Measurements from ENCODE around the gene PER1. TPM values are rescaled to one million over a fixed set of nuclear protein-coding genes. Genes with fewer than 3 reads are reported as not detected.

The PER1 gene
- total and polyA plus RNA-seq, 9 of the 15 experiments (the other 6 are each of a cell fraction or from before 2014, with no cell fraction given): 0.13 to 26.0 (median 3.4) TPM

GRCh38 chr17:8158267-8159031 is 6.2 kb upstream of the PER1 start (continued):
- no peak for TF ChIP-seq MAZ (CRISPR knock-in tag; conservative IDR thresholded peaks at IDR 0.05 in 1 of 2, IDR thresholded peaks at IDR 0.05 in 1 of 2)
- no peak for TF ChIP-seq NFRKB (IDR thresholded peaks at IDR 0.05; ENCODE audit: low read depth)
- TF ChIP-seq MED1 (CRISPR knock-in tag; IDR thresholded peaks at IDR 0.05; ENCODE audit: borderline replicate concordance): no peak
- no peak for TF ChIP-seq ZNF253 (CRISPR knock-in tag; conservative IDR thresholded peaks at IDR 0.05)
- no peak for TF ChIP-seq C11orf30 (IDR thresholded peaks at IDR 0.05; ENCODE audit: low read depth)
- TF ChIP-seq NCOA6 (IDR thresholded peaks at IDR 0.05): no peak
- no peak for TF ChIP-seq SIN3B (IDR thresholded peaks at IDR 0.05; ENCODE audit: low read depth)
- no peak for TF ChIP-seq ZKSCAN3 (CRISPR knock-in tag; IDR thresholded peaks at IDR 0.05)
- TF ChIP-seq HNRNPK (IDR thresholded peaks at IDR 0.05; ENCODE audit: low read depth, low read length, poor library complexity, severe bottlenecking): no peak
- TF ChIP-seq ZC3H4 (CRISPR knock-in tag; IDR thresholded peaks at IDR 0.05; ENCODE audit: borderline replicate concordance): no peak

Data from K562 (cell line).